Measurements from ENCODE around the gene FGD5.

GRCh38 chr3:14786369-14786768, 32.4 kb upstream of the FGD5 start:
- TF ChIP-seq CTCF (optimal IDR thresholded peaks at IDR 0.05 in 1 of 3, IDR thresholded peaks at IDR 0.05 in 1 of 3, conservative IDR thresholded peaks at IDR 0.05 in 1 of 3; ENCODE audit: extremely low read depth in 1 of 3, insufficient read depth in 2 of 3, low read length in 3 of 3) (no peak), EZH2 (IDR thresholded peaks at IDR 0.05; ENCODE audit: low read length) (no peak)

Measured in keratinocyte (primary cell).